ENCODE measurements around the gene PLD3.

- TF ChIP-seq POLR2A (IDR thresholded peaks at IDR 0.05) (no peak), CTCF (IDR thresholded peaks at IDR 0.05) (no peak)
These were observed 54.9 kb downstream of the PLD3 start for GRCh38 chr19:40403262-40403984.
